Limb (tissue), 2 donors: ENCODE measurements around the gene GABRP.
A peak's percentile ranks its signal among the peaks of the same experiment; 100 is the strongest.
"Not testable (repeated sequence)": the region's sequence is repeated elsewhere in the genome, so short reads cannot be mapped to it uniquely, and the experiment has no call there.

Experiments
- DNase-seq, 2 donors: peaks; one replicate each; pipeline ENCODE4 v3.0.0-alpha.2; 2016; ENCODE audit errors: extremely low spot score in 2 of 2

The GABRP gene

GRCh38 chr5:170754508-170754907 is 29.0 kb upstream of the GABRP start:
- not testable (repeated sequence) for DNase-seq

GRCh38 chr5:170755679-170756456 is 27.7 kb upstream of the GABRP start:
- no peak for DNase-seq

GRCh38 chr5:170756691-170757090 is 26.8 kb upstream of the GABRP start:
- no peak for DNase-seq

GRCh38 chr5:170757182-170757601 is 26.3 kb upstream of the GABRP start:
- no peak for DNase-seq

- no peak for DNase-seq
These were observed 25.9 kb upstream of the GABRP start for GRCh38 chr5:170757669-170758068.

- DNase-seq, result no peak
These were observed 25.0 kb upstream of the GABRP start for GRCh38 chr5:170758481-170758880.

GRCh38 chr5:170760113-170760512 is 23.4 kb upstream of the GABRP start:
- DNase-seq, result no peak

GRCh38 chr5:170761048-170761707 is 22.3 kb upstream of the GABRP start:
- no peak for DNase-seq

- DNase-seq, result no peak
These were observed 21.8 kb upstream of the GABRP start for GRCh38 chr5:170761708-170762066.

GRCh38 chr5:170762298-170762697 is 21.2 kb upstream of the GABRP start:
- DNase-seq, result not testable (repeated sequence)

GRCh38 chr5:170765868-170766267 is 17.7 kb upstream of the GABRP start:
- not testable (repeated sequence) for DNase-seq

GRCh38 chr5:170769246-170769645 is 14.3 kb upstream of the GABRP start:
- peak in 1 of 2 donors; percentile 57 for DNase-seq

- DNase-seq, result no peak
These were observed 13.6 kb upstream of the GABRP start for GRCh38 chr5:170769898-170770416.

GRCh38 chr5:170771496-170771895 is 12.0 kb upstream of the GABRP start:
- DNase-seq, result no peak

- DNase-seq, result no peak
These were observed 10.2 kb upstream of the GABRP start for GRCh38 chr5:170773024-170773985.

- no peak for DNase-seq
These were observed 8.7 kb upstream of the GABRP start for GRCh38 chr5:170774831-170775230.

- DNase-seq, result no peak
These were observed 1.6 kb upstream of the GABRP start for GRCh38 chr5:170781946-170782345.

- DNase-seq, result peak in 1 of 2 donors; percentile 21
These were observed 1.1 kb upstream of the GABRP start for GRCh38 chr5:170782438-170782837.

- DNase-seq, result no peak
These were observed 1.9 kb downstream of the GABRP start for GRCh38 chr5:170785416-170785815.

- no peak for DNase-seq
These were observed 3.7 kb downstream of the GABRP start for GRCh38 chr5:170787216-170787615.

- no peak for DNase-seq
These were observed 5.2 kb downstream of the GABRP start for GRCh38 chr5:170788626-170789304.
